Mammary epithelial cell (primary cell): ENCODE measurements around the gene CHSY1.

Experiments
- CTCF ChIP-seq, 2 donors: IDR thresholded peaks in 1 of 2; conservative IDR thresholded peaks in 1 of 2; 2 replicates each; pipeline ENCODE4 v1.5.1; 2011 to 2012; ENCODE audit warnings: inconsistent platforms in 2 of 2, low read length in 2 of 2, mild to moderate bottlenecking in 2 of 2, control low read depth in 1 of 2, low read depth in 1 of 2; ENCODE audit not compliant: insufficient read depth in 1 of 2; ENCODE audit errors: extremely low read depth in 1 of 2
- EZH2 ChIP-seq: IDR thresholded peaks from 2 replicates; pipeline ENCODE4 v1.6.1; 2012; ENCODE audit warnings: low read length, inconsistent platforms, borderline replicate concordance

DNA sequence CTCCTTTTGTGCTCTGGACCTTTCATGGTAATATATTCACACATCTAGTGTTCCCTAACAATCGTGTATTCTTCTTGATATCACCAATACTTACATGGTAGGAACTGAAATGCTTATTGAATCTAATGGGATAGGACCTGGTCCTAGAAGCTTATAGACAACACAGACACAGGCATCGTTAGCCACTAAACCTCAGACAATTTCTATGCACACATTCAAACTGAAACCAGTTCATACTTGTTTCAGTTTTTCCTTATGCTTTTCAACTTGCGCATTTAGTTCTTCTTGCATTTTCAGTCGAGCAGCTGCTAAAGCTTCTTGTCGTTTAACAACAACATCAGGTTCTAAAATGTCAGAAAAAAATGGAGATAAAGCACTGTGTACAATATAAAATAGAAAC, 23.2 kb upstream of the CHSY1 start:
- TF ChIP-seq CTCF (conservative IDR thresholded peaks at IDR 0.05 in 1 of 2, IDR thresholded peaks at IDR 0.05 in 1 of 2; ENCODE audit: extremely low read depth in 1 of 2, insufficient read depth in 1 of 2, low read depth in 1 of 2, low read length in 2 of 2) (no peak), EZH2 (no peak)
